Adrenal gland (tissue), 19 donors: ENCODE measurements around the gene ATG9B. TPM values are rescaled to one million over a fixed set of nuclear protein-coding genes. Genes with fewer than 3 reads are reported as not detected.

Source experiments
- DNase-seq, 7 donors: peaks; one replicate each; pipeline ENCODE4 v3.0.0-alpha.2; 2019 to 2020
- H3K27ac ChIP-seq, 5 donors: fragments of 200-600 bp; sonication (generic) in 4 of 5; 1 replicate in 3 of 5; 2 replicates in 2 of 5; pipeline versions ENCODE4 v1.5.1 to v1.8.0; 2016 to 2020; ENCODE audit warnings: mild to moderate bottlenecking in 1 of 5
- H3K27me3 ChIP-seq: fragments of 200-600 bp; 2 replicates; pipeline ENCODE4 v1.8.0; 2021
- H3K36me3 ChIP-seq, 2 donors: fragments of 200-600 bp; replicated peaks in 1 of 2; 1 replicate in 1 of 2; 2 replicates in 1 of 2; pipeline versions ENCODE4 v1.5.1 to v1.8.0; 2018 to 2022
- H3K4me1 ChIP-seq, 2 donors: fragments of 200-600 bp; replicated peaks in 1 of 2; 1 replicate in 1 of 2; 2 replicates in 1 of 2; pipeline versions ENCODE4 v1.5.1 to v1.8.0; 2018 to 2021
- H3K4me3 ChIP-seq, 4 donors: fragments of 200-600 bp; sonication (generic) in 3 of 4; one replicate each; pipeline ENCODE4 v1.5.1; 2016 to 2018
- H3K9me3 ChIP-seq, 3 donors: fragments of 200-600 bp; sonication (generic) in 1 of 3; replicated peaks in 1 of 3; 1 replicate in 2 of 3; 2 replicates in 1 of 3; pipeline versions ENCODE4 v1.5.1 to v1.8.0; 2016 to 2021
- CTCF ChIP-seq, 6 experiments: fragments of 450-650 bp in 4 of 6; fragments of 200-600 bp in 2 of 6; sonication (generic) in 1 of 6; IDR thresholded peaks; 1 replicate in 5 of 6; 2 replicates in 1 of 6; pipeline versions ENCODE4 v1.5.1 to v1.8.0; 2016 to 2021; ENCODE audit warnings: antibody characterized with exemption in 6 of 6, mild to moderate bottlenecking in 2 of 6, moderate library complexity in 1 of 6
- POLR2A ChIP-seq, 2 donors: fragments of 450-650 bp; IDR thresholded peaks; one replicate each; pipeline ENCODE4 v1.6.1; 2017; ENCODE audit warnings: antibody characterized with exemption in 2 of 2, mild to moderate bottlenecking in 2 of 2, moderate library complexity in 1 of 2
- WGBS, 4 donors: extraction: QIAGEN DNeasy Blood & Tissue Kit in 2 of 4; methylation state at CpG; one replicate each; pipeline versions ENCODE4 v1.1.5 to v1.1.7; 2013 to 2017; 5-methylcytosine and 5-hydroxymethylcytosine counted together
- intact Hi-C, 2 donors: fragments of 100-400 bp; cut with DNase I; formaldehyde crosslinking; loops; one replicate each; pipeline versions ENCODE4 v1.14.1 to v1.15.0; 2022 to 2023
- long read RNA-seq, 10 donors: library from polyadenylated mRNA in 3 of 10; unstranded in 2 of 10; stranded (forward) in 1 of 10; transcript quantifications; one replicate each; pipeline ENCODE4 v2.0.0 and lab custom pipeline, GENCODE V29; 2021 to 2026
- polyA plus RNA-seq, 3 donors: library from polyadenylated mRNA; stranded (reverse); fragments of 200-250 nt in 2 of 3; fragments of 350-450 nt in 1 of 3; fragmentation: Illumina TruSeq in 1 of 3; extraction: RNeasy Lipid Tissue Mini Kit (QIAGEN cat#74804) in 1 of 3; gene quantifications; one replicate each; pipeline ENCODE4 v1.2.3, GENCODE V29; 2013 to 2014
- total RNA-seq, 9 donors: library from RNA; depleted of rRNA in 4 of 9; stranded (reverse); fragments of >200 nt in 4 of 9; fragments of 120-200 nt in 1 of 9; fragmentation: NEBNext Ultra II Directional in 1 of 9; extraction: Animal tissue kit (Norgen Biotek cat#: 25700) in 1 of 9; gene quantifications; one replicate each; pipeline versions ENCODE4 v1.1.0 to v1.2.4, GENCODE V29; 2013 to 2023
- donor health status: healthy with polysubstance abuse.
- donor health status: Bipolar disorder and iron deficiency.
- donor health status: DM: yes; HTN: yes; CAD: no.
- donor health status: DM: no; HTN: no; CAD: no.
- donor health status: DM: no; HTN: no; CAD: no.
- donor health status: DM: yes; HTN: yes; CAD: no.

The ATG9B gene
- total RNA-seq (under 1 TPM in 7 of 9 donors, not detected in 2; 0.23 to 0.74 (median 0.39) TPM), polyA plus RNA-seq (1 to 10 TPM in 2 of 3 donors, under 1 TPM in 1; 0.53 to 7.8 (median 2.1) TPM)
- long read RNA-seq, donor 1: 0 reads
- long read RNA-seq, donor 2: 0 reads
- long read RNA-seq, donor 3: 0 reads
- long read RNA-seq, donor 4: 0 reads
- long read RNA-seq, donor 5, partial matches to known transcripts: 0 of 1 reads
- long read RNA-seq, donor 5, other reads (novel, unspliced or antisense): 0 of 1 reads
- long read RNA-seq, donor 6, partial matches to known transcripts: 0 of 1 reads
- long read RNA-seq, donor 6, other reads (novel, unspliced or antisense): 1 of 1 reads
- long read RNA-seq, donor 7: 0 reads
- long read RNA-seq, donor 8, partial matches to known transcripts: 5 of 5 reads
- long read RNA-seq, donor 8, other reads (novel, unspliced or antisense): 0 of 5 reads
- long read RNA-seq, donor 9: 0 reads
- long read RNA-seq, donor 10: 0 reads

- intact Hi-C loops: loop anchor here in 1 of 2 donors (5.0 kb wide), 1 partner anchor 88 kb away; no protein-coding TSS in a partner anchor
- no peak within 1 kb of the TSS for H3K27ac ChIP-seq
- H3K9me3 ChIP-seq: no peaks in the 10 kb centered on the region
- peaks cover 13% of the 10 kb centered on the region for H3K27me3 ChIP-seq
- no peak for DNase-seq
- H3K4me1 ChIP-seq: peaks cover 6 to 11% of the 10 kb centered on the region in 2 donors
- 68 to 80% (median 74%) methylated on average over 4 of the region's 4 CpGs for WGBS, 4 donors
- TF ChIP-seq CTCF (IDR thresholded peaks at IDR 0.05) (no peak), POLR2A (IDR thresholded peaks at IDR 0.05) (no peak)
- H3K36me3 ChIP-seq: no peaks in the 10 kb centered on the region
- no peak within 1 kb of the TSS for H3K4me3 ChIP-seq
Observed at GRCh38 chr7:151024435-151025056, at the start of gene ATG9B. TSS of gene ATG9B (minus strand) at chr7:151024494. CDS start at chr7:151024423, 71 bp downstream.

- peaks cover 0 to 16% of the 10 kb centered on the region in 2 donors for H3K4me1 ChIP-seq
- intact Hi-C loops: no loop called here
- TF ChIP-seq POLR2A (IDR thresholded peaks at IDR 0.05) (no peak), CTCF (IDR thresholded peaks at IDR 0.05) (no peak)
- H3K27ac ChIP-seq: no peak overlapping the region
- peaks cover 0 to 66% of the 10 kb centered on the region in 2 donors for H3K36me3 ChIP-seq
- no peaks in the 10 kb centered on the region for H3K9me3 ChIP-seq
- H3K4me3 ChIP-seq: no peak overlapping the region
- 90 to 93% (median 91%) methylated on average over 2 to 17 of the region's 17 CpGs for WGBS, 4 donors
- DNase-seq: no peak
- H3K27me3 ChIP-seq: no peaks in the 10 kb centered on the region
Observed at GRCh38 chr7:151073990-151074389, 49.7 kb upstream of the ATG9B start.

GRCh38 chr7:151071032-151071866 lies 47.0 kb upstream of the ATG9B start:
- intact Hi-C loops: no loop called here
- Histone ChIP-seq H3K27me3 (no peaks in the 10 kb centered on the region), H3K9me3 (no peaks in the 10 kb centered on the region), H3K4me3 (no peak overlapping the region), H3K36me3 (peaks cover 0 to 93% of the 10 kb centered on the region in 2 donors), H3K27ac (no peak overlapping the region), H3K4me1 (no peaks in the 10 kb centered on the region)
- 92 to 97% (median 95%) methylated on average over 20 to 39 of the region's 39 CpGs for WGBS, 4 donors
- no peak for DNase-seq
- TF ChIP-seq POLR2A (IDR thresholded peaks at IDR 0.05) (no peak), CTCF (IDR thresholded peaks at IDR 0.05) (no peak)

GRCh38 chr7:151070574-151070960 lies 46.3 kb upstream of the ATG9B start:
- no peak for DNase-seq
- Histone ChIP-seq H3K4me3 (no peak overlapping the region), H3K9me3 (no peaks in the 10 kb centered on the region), H3K27me3 (no peaks in the 10 kb centered on the region), H3K27ac (no peak overlapping the region), H3K36me3 (peaks cover 0 to 100% of the 10 kb centered on the region in 2 donors), H3K4me1 (no peaks in the 10 kb centered on the region)
- TF ChIP-seq POLR2A (IDR thresholded peaks at IDR 0.05): no peak
- TF ChIP-seq CTCF (IDR thresholded peaks at IDR 0.05): no peak
- intact Hi-C loops: no loop called here
- 87 to 94% (median 89%) methylated on average over 3 to 15 of the region's 15 CpGs for WGBS, 4 donors
